Stomach (tissue), 9 donors: ENCODE data around the gene POMT1. TPM values are rescaled to one million over a fixed set of nuclear protein-coding genes. Genes with fewer than 3 reads are reported as not detected.

ENCODE experiments used
- DNase-seq, 2 donors: peaks; one replicate each; pipeline versions ENCODE4 v3.0.0 to v3.0.0-alpha.2; 2013 to 2019
- H3K27ac ChIP-seq, 5 donors: fragments of 200-600 bp in 4 of 5; sonication (generic) in 4 of 5; one replicate each; pipeline ENCODE4 v1.5.1; 2013 to 2019; ENCODE audit warnings: mild to moderate bottlenecking in 1 of 5, moderate library complexity in 1 of 5
- H3K27me3 ChIP-seq, 3 donors: fragments of 200-600 bp; sonication (generic); one replicate each; pipeline ENCODE4 v1.5.1; 2017 to 2019; ENCODE audit warnings: mixed run types in 1 of 3
- H3K36me3 ChIP-seq, 4 donors: fragments of 200-600 bp; sonication (generic); 1 replicate in 3 of 4; 2 replicates in 1 of 4; pipeline ENCODE4 v1.5.1; 2016 to 2019
- H3K4me1 ChIP-seq, 4 donors: fragments of 200-600 bp; sonication (generic); one replicate each; pipeline ENCODE4 v1.5.1; 2016 to 2019
- H3K4me3 ChIP-seq, 4 donors: fragments of 200-600 bp; sonication (generic) in 3 of 4; one replicate each; pipeline ENCODE4 v1.5.1; 2016 to 2019; ENCODE audit warnings: mild to moderate bottlenecking in 1 of 4
- H3K9me3 ChIP-seq, 4 donors: fragments of 200-600 bp; sonication (generic); one replicate each; pipeline ENCODE4 v1.5.1; 2016 to 2019
- CTCF ChIP-seq, 7 experiments: fragments of 450-650 bp in 4 of 7; fragments of 200-600 bp in 3 of 7; sonication (generic) in 3 of 7; IDR thresholded peaks; one replicate each; pipeline ENCODE4 v1.5.1; 2016 to 2019; ENCODE audit warnings: antibody characterized with exemption in 7 of 7, control low read depth in 2 of 7, mild to moderate bottlenecking in 1 of 7
- EP300 ChIP-seq: sonication (generic); formaldehyde crosslinking; IDR thresholded peaks from one replicate; pipeline ENCODE4 v1.6.1; 2017; ENCODE audit warnings: antibody characterized with exemption
- POLR2A ChIP-seq, 4 donors: fragments of 450-650 bp; IDR thresholded peaks; one replicate each; pipeline ENCODE4 v1.6.1; 2016; ENCODE audit warnings: antibody characterized with exemption in 4 of 4, control low read depth in 2 of 4, mild to moderate bottlenecking in 1 of 4, moderate library complexity in 1 of 4
- POLR2AphosphoS5 ChIP-seq, 3 donors: sonication (generic); formaldehyde crosslinking; IDR thresholded peaks; one replicate each; pipeline ENCODE4 v1.6.1; 2016; ENCODE audit warnings: antibody characterized with exemption in 3 of 3
- WGBS, 5 donors: extraction: QIAGEN DNeasy Blood & Tissue Kit in 3 of 5; methylation state at CpG; one replicate each; pipeline versions ENCODE4 v1.1.5 to v1.1.7; 2013 to 2018; 5-methylcytosine and 5-hydroxymethylcytosine counted together
- intact Hi-C: fragments of 100-400 bp; cut with DNase I; formaldehyde crosslinking; loops from one replicate; pipeline ENCODE4 v1.15.1; 2023; ENCODE audit warnings: low total_unique reads
- polyA plus RNA-seq, 3 donors: library from polyadenylated mRNA; stranded (reverse); fragments of 200-250 nt; gene quantifications; one replicate each; pipeline ENCODE4 v1.2.3, GENCODE V29; 2013
- small RNA-seq, 4 donors: library from RNA; depleted of rRNA; stranded (forward); fragments of <200 nt; gene quantifications; one replicate each; pipeline ENCODE3, GENCODE V24; 2016
- total RNA-seq, 5 donors: library from RNA; depleted of rRNA; stranded (reverse); fragments of >200 nt; gene quantifications; one replicate each; pipeline versions ENCODE4 v1.1.0 to v1.2.3, GENCODE V29; 2014 to 2016
- donor health status: healthy with polysubstance abuse.
- donor health status: Bipolar disorder and iron deficiency.
- donor health status: healthy.

The POMT1 gene
- total and polyA plus RNA-seq, 8 donors, result 3.5 to 59.7 (median 16.2) TPM

- peaks cover 0 to 33% (median 26%) of the 10 kb centered on the region in 4 donors for H3K36me3 ChIP-seq
- no peak overlapping the region for H3K4me3 ChIP-seq
- 94 to 100% (median 96%) methylated on average over 8 of the region's 8 CpGs for WGBS, 5 donors
- intact Hi-C loops, result no loop called here
- H3K9me3 ChIP-seq, result peaks cover 0 to 2% (median under 1%) of the 10 kb centered on the region in 4 donors
- TF ChIP-seq POLR2AphosphoS5 (IDR thresholded peaks at IDR 0.05) (no peak), CTCF (IDR thresholded peaks at IDR 0.05) (no peak), POLR2A (IDR thresholded peaks at IDR 0.05) (no peak), EP300 (no peak)
- H3K27ac ChIP-seq, result no peak overlapping the region
- no peak for DNase-seq
- no peaks in the 10 kb centered on the region for H3K4me1 ChIP-seq
- H3K27me3 ChIP-seq, result no peaks in the 10 kb centered on the region
Observed at GRCh38 chr9:131567910-131568309, 65.2 kb downstream of the POMT1 start.

Small RNA genes lying within 50 kb of the gene (small RNA-seq; reads per million reads assigned to genes)
- gene SNORD62A (0 to 0.39 (median 0) reads per million in 4 donors), gene SNORD62B (0 to 6.9 (median 0.58) reads per million in 4 donors)

Other genes with a start within 250 kb of the POMT1 start
- gene FAM78A, start 226.4 kb upstream of the POMT1 start, total RNA-seq, result 1 to 10 TPM in 4 of 5 donors, not detected in 1; 1.2 to 3.5 (median 2.5) TPM
- 1 to 10 TPM in 2 of 3 donors, under 1 TPM in 1; 0.85 to 1.6 (median 1.5) TPM for gene FAM78A, start 226.4 kb upstream of the POMT1 start, polyA plus RNA-seq
- 1 to 10 TPM in 3 of 5 donors, under 1 TPM in 1, not detected in 1; 0.29 to 1.8 (median 1.4) TPM for gene PLPP7, start 213.2 kb upstream of the POMT1 start, total RNA-seq
- 1 to 10 TPM in 2 of 3 donors, under 1 TPM in 1; 0.92 to 1.7 (median 1.6) TPM for gene PLPP7, start 213.2 kb upstream of the POMT1 start, polyA plus RNA-seq
- 100 to 1,000 TPM in 3 of 5 donors, 10 to 100 TPM in 2; 70.6 to 251 (median 135) TPM for gene PRRC2B, start 108.8 kb upstream of the POMT1 start, total RNA-seq
- gene PRRC2B, start 108.8 kb upstream of the POMT1 start, polyA plus RNA-seq, result 10 to 100 TPM; 26.3 to 36.4 (median 30.5) TPM
- gene UCK1, start 28.3 kb downstream of the POMT1 start, total RNA-seq, result 100 to 1,000 TPM in 1 of 5 donors, 10 to 100 TPM in 3, 1 to 10 TPM in 1; 9.9 to 143 (median 37.9) TPM
- gene UCK1, start 28.3 kb downstream of the POMT1 start, polyA plus RNA-seq, result 10 to 100 TPM; 23.2 to 34.1 (median 29.2) TPM
- gene PRRT1B, start 42.6 kb downstream of the POMT1 start, total RNA-seq, result 10 to 100 TPM in 1 of 5 donors, 1 to 10 TPM in 1, under 1 TPM in 1, not detected in 2; 0.73 to 10.9 (median 1.8) TPM
- 1 to 10 TPM in 2 of 3 donors, under 1 TPM in 1; 0.48 to 3.7 (median 1.4) TPM for gene PRRT1B, start 42.6 kb downstream of the POMT1 start, polyA plus RNA-seq
- gene RAPGEF1, start 237.2 kb downstream of the POMT1 start, total RNA-seq, result 10 to 100 TPM; 33.2 to 84.6 (median 57.1) TPM
- gene RAPGEF1, start 237.2 kb downstream of the POMT1 start, polyA plus RNA-seq, result 10 to 100 TPM in 2 of 3 donors, 1 to 10 TPM in 1; 8.4 to 19.1 (median 12.5) TPM